GM21390 (cell line): ENCODE data around the gene VPS18.
"Not testable (repeated sequence)": the region's sequence is repeated elsewhere in the genome, so short reads cannot be mapped to it uniquely, and the experiment has no call there.

Experiments used
- ATAC-seq: cut with Tn5 transposase; IDR thresholded peaks from one replicate; pipeline ENCODE4 v1.9.1; 2021; ENCODE audit not compliant: unreplicated experiment

VPS18 gene

DNA sequence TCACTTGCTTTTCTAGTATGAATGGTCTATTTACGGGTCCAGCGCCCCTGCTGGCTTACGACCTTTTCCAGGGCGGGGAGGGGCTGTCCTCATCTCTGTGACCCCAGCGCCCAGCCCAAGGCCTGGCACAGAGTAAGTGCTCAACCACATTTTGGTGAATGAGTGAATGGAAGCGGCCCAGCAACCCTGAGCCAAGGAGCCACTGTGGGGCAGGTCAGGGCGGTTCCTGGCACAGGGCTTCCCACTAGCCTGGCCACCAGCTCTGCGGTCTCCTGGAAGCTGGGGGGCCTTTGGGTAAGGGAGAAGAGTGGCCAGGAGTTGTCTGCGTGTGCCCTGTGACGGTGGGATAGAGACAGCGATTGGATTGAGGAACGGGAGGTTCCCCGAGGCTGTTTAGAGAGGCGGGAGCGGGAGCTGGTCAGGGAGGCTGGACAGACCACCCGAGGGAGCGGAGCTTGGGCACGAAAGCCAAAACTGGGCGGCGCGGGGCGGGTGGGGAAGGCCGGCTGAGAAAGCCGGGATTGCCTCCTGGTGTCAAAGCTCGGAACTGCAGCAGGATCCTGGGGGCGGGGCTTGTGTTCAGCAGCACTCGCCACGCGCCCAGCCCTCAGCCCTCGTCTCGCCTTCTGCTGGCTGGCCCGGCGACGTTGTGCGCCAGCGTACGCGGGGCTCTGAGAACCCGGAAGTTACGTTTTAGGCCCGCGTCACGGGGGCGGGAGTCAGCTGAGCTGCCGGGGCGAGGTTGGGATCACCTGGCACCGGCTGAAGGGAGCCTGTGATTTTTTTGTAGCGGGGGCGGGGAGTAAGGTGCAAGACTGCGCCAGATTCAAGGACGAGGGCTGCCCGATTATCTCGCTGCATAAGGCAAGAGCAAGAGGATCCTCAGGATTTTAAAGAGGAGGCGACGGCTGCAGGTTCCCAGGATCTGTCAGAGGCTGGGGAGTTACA, at the start of gene VPS18:
VPS18 (plus strand) TSS at position 718 of the 948 bp plus-strand sequence. CDS start 319 bp downstream, outside the sequence.
- ATAC-seq, result peak; percentile 81

- ATAC-seq, result no peak
These were observed 49.6 kb upstream of the VPS18 start for GRCh38 chr15:40844696-40845030.

DNA sequence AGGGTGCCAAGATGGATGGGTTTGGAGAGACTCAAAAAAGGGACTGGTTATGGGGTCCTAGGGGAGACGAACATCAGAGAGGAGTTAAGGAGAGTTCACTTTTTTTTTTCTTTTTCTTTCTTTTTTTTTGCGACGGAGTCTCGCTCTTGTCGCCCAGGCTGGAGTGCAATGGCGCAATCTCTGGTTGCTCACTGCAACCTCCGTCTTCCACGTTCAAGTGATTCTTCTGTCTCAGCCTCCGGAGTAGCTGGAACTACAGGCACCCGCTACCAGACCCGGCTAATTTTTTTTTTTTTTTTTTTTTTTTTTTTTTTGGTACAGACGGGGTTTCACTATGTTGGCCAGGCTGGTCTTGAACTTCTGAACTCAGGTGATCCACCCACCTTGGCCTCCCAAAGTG, 49.2 kb upstream of the VPS18 start:
- no peak for ATAC-seq

DNA sequence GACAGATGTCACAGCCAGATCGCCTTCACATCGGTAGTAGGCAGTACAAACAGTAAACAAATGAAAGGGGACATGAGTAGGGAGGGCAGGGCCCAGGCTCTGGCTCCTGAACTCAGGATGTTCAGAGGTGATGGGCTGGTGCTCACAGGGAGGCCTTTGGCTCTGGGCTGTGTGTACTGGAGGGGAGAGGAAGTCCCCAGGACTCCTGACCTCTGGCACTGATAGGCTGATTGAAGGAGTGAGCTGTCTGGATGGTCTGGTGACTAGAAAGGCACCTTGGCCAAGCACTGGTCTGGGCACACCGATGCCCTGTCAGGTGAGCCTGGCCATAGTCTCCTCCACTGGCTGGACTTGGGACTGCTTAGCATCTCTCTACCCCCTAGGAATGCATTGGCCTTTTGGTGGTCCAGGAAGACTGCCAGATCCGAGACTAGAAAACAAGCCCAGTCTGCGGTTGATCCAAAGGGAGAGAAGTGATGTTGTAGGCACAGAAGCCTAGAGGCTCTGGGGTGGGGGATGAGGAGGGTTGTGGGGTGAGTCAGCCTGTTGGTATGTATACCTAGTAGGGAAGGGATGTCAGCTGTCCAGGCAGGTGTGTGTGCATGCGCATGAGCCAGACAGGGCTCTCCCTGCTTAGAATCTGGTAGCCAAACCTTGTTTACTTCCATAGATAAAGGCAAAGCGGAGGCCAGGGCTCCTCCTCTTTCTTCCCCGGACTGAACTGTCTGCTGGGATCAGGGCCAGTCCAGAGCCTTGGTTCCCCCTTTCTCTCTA, 48.6 kb upstream of the VPS18 start:
- ATAC-seq, result no peak

GRCh38 chr15:40846841-40847222, 47.4 kb upstream of the VPS18 start:
- ATAC-seq, result peak; percentile 9

- ATAC-seq, result peak; percentile 75
These were observed 46.9 kb upstream of the VPS18 start for GRCh38 chr15:40847223-40847961.

- no peak for ATAC-seq
These were observed 43.6 kb upstream of the VPS18 start for GRCh38 chr15:40850576-40851112.

DNA sequence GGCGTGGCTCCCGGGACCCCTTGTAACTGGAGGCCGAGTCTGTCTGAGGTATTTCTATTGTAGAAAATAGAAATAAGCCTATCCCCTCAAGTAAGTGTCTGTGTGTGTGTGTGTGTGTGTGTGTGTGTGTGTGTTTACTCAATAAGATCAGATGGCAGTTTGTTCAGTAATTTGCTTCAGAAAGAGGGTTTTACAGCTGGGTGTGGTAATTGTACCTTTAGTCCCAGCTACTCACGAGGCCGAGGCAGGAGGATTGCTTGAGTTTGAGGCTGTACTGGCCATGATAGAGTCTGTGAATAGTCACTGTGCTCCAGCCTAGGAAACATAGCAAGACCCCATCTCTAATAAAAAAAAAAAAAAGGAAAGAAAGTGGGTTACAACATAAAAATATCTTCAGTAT, 41.7 kb upstream of the VPS18 start:
- ATAC-seq, result no peak

GRCh38 chr15:40853241-40853890, 40.9 kb upstream of the VPS18 start:
- no peak for ATAC-seq

- no peak for ATAC-seq
These were observed 40.1 kb upstream of the VPS18 start for GRCh38 chr15:40854161-40854560.

- no peak for ATAC-seq
These were observed 38.5 kb upstream of the VPS18 start for GRCh38 chr15:40855706-40856234.

- no peak for ATAC-seq
These were observed 37.5 kb upstream of the VPS18 start for GRCh38 chr15:40856746-40857145.

GRCh38 chr15:40857601-40858341, 36.5 kb upstream of the VPS18 start:
- ATAC-seq, result no peak

- no peak for ATAC-seq
These were observed 35.5 kb upstream of the VPS18 start for GRCh38 chr15:40858706-40859105.

DNA sequence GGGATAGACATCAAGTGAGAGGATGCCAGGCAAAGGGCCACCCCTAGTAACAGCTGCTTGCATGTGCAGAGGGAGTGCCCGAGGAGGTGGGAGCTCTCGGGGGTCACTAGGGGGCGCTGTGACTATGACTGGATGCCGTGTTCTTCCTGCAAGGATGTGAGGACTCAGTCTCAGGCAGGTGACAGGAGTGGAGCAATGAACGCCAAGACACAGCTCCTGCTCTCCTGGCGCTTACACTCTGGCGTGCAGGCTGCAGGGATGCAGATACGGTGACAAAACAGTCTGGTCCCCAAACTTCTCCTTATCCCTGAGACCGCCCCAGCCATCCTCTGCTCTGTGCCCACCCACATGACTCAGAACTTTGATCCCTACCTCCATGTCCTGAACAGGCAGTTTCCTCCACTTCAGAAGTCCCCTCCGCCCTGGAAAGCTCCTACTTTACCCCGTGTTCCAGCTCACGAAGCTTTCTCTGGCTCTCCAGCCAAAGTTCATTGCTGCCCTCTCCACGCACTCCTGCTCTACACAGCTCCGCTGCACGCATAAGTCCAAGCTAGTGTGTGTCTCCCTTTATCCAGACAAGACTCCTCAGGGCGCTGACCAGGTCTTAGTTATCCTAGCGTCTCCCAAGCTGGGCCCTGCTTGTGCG, 34.9 kb upstream of the VPS18 start:
- ATAC-seq, result no peak

DNA sequence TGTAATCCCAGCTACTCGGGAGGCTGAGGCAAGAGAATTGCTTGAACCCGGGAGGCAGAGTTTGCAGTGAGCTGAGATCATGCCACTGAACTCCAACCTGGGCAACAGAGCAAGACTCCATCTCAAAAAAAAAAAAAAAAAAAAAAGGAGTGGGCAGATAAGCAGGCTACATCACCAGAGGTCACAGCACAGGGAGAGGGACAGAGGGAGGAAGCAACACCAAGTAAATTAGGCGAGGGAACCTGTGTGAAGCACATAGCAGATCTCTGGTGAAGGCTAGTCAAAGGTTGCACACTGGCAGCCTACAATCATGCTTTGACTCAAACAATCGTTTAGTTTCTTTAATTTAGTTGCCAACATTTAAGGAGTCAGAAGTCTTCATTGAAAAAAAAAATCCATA, 33.1 kb upstream of the VPS18 start:
- ATAC-seq, result not testable (repeated sequence)

DNA sequence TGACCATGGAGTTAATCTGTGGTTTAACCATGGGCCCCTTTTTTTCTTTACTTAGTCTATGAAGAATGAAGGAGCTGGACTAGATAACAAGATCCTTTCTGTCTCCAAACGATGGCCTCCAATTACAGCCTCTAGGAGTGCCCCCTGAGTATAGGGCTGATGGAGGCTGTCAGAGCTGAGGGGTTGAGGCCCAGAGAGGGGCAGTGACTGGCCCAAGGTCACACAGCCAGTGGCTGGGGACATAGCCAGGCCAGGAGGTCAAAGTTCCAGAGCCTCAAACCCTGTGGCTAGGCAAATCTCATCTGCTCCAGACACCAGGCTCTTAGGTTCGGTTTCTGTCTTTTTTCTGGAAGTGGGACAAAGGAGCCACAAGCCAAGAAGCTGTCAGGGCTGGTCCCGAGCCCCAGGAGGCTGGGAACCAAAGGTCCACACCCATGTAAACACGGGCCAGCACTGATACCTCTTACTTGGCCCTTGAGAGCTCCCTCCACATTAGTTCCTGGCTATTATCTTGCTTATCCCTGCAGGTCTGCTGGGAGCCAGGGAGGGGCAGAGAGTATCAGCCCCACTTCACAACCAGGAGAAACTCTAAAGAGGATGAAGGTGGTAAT, 30.5 kb upstream of the VPS18 start:
- no peak for ATAC-seq

DNA sequence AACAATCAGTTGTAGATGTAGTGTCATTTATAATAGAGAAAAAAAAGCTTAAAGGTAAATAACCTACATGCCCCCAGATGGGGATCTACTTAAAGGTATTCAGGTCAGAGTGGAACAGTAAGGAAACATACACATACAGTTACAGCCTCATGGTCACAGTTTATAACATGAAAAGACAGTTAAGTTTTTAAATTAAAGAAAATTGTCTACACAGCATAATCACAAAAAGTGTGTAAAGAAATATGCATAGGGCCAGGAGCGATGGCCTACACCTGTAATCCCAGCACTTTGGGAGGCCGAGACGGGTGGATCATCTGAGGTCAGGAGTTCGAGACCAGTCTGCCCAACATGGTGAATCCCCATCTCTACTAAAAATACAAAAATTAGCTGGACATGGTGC, 27.1 kb upstream of the VPS18 start:
- ATAC-seq, result no peak

DNA sequence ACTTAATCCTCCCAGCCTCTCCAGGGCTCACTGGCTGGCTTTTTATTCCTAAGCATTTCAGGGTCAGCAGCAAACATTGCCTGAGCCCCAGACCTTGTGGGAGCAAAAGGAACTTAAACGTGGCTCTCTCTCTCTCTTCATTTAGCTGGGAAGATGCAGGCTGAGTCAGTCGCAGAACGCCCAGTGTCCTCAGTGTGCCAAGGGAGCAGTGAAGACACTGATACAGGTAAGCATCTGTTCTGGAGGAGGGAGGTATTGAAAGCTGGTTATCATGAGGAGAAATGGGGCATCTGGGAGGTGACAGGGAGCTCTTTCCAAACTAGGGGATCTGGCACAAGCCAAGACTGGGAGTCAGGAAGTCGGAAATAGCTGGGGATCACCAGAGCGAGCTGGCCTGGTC, 24.6 kb upstream of the VPS18 start:
- ATAC-seq, result no peak
